Breast epithelium (tissue), 3 donors: ENCODE data around the gene UST.
"Not testable (repeated sequence)": the region's sequence is repeated elsewhere in the genome, so short reads cannot be mapped to it uniquely, and the experiment has no call there.

Source experiments
- POLR2AphosphoS5 ChIP-seq, 3 donors: sonication (generic); formaldehyde crosslinking; IDR thresholded peaks; one replicate each; pipeline ENCODE4 v1.6.1; 2017; ENCODE audit warnings: antibody characterized with exemption in 3 of 3
- TF ChIP-seq, protein P1 (sequence below), 3 donors: fragments of 450-650 bp; IDR thresholded peaks; one replicate each; pipeline ENCODE4 v1.5.1; 2016 to 2017; ENCODE audit warnings: antibody characterized with exemption in 3 of 3, mild to moderate bottlenecking in 3 of 3, moderate library complexity in 3 of 3

- TF ChIP-seq, protein P1, sequence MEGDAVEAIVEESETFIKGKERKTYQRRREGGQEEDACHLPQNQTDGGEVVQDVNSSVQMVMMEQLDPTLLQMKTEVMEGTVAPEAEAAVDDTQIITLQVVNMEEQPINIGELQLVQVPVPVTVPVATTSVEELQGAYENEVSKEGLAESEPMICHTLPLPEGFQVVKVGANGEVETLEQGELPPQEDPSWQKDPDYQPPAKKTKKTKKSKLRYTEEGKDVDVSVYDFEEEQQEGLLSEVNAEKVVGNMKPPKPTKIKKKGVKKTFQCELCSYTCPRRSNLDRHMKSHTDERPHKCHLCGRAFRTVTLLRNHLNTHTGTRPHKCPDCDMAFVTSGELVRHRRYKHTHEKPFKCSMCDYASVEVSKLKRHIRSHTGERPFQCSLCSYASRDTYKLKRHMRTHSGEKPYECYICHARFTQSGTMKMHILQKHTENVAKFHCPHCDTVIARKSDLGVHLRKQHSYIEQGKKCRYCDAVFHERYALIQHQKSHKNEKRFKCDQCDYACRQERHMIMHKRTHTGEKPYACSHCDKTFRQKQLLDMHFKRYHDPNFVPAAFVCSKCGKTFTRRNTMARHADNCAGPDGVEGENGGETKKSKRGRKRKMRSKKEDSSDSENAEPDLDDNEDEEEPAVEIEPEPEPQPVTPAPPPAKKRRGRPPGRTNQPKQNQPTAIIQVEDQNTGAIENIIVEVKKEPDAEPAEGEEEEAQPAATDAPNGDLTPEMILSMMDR (IDR thresholded peaks at IDR 0.05): not testable (repeated sequence)
- not testable (repeated sequence) for TF ChIP-seq POLR2AphosphoS5 (IDR thresholded peaks at IDR 0.05)
Observed at GRCh38 chr6:148764259-148765020, 17.6 kb downstream of the UST start.
